Activated naive CD8-positive, alpha-beta T cell treated with anti-CD3 and anti-CD28 coated beads for 36 hours (primary cell): ENCODE data around the gene CSMD2. TPM values are rescaled to one million over a fixed set of nuclear protein-coding genes. Genes with fewer than 3 reads are reported as not detected.
A peak's percentile ranks its signal among the peaks of the same experiment; 100 is the strongest.

ENCODE experiments used
- DNase-seq: peaks from one replicate; pipeline ENCODE4 v3.0.0; 2021
- H3K27ac Mint-ChIP-seq: one replicate; pipeline ENCODE4 v1.8.0; 2022; ENCODE audit warnings: mild to moderate bottlenecking, moderate library complexity, mixed read lengths
- H3K27me3 Mint-ChIP-seq: one replicate; pipeline ENCODE4 v1.8.0; 2022; ENCODE audit warnings: mild to moderate bottlenecking, mixed read lengths
- H3K36me3 Mint-ChIP-seq: one replicate; pipeline ENCODE4 v1.8.0; 2021; ENCODE audit warnings: mild to moderate bottlenecking, mixed read lengths
- H3K4me1 Mint-ChIP-seq: one replicate; pipeline ENCODE4 v1.8.0; 2021; ENCODE audit warnings: mixed read lengths
- H3K4me3 Mint-ChIP-seq: one replicate; pipeline ENCODE4 v1.8.0; 2022; ENCODE audit warnings: mild to moderate bottlenecking, moderate library complexity, mixed read lengths
- H3K9me3 Mint-ChIP-seq: one replicate; pipeline ENCODE4 v1.8.0; 2022; ENCODE audit warnings: mixed read lengths
- total RNA-seq, 2 experiments: library from RNA; stranded (reverse); gene quantifications; one replicate each; pipeline ENCODE4 v1.2.3, GENCODE V29; 2021

CSMD2 gene
- total RNA-seq, 2 experiments from 2014 or later = not detected

DNA sequence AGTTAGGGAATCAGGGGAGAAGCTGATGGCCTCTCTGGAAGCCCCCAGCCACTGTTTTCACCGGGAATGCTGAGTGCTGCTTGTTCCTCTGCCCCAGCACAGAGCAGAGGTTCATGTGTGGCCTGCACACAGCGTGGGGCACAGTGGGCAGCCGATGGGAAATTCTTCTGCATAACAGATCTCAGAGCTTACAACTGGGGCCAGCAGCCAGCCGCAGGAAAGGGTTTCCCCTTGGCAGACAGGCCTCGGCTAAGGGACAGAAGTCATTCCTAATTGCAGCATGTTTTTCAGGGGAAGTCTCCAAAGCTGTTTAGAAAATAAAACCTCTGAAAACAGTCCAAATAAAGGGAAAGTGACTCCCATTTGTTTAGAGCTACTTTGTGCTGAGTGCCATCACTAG, 278.5 kb downstream of the CSMD2 start:
- H3K36me3 Mint-ChIP-seq = no peaks in the 10 kb centered on the region
- no peaks in the 10 kb centered on the region for H3K4me1 Mint-ChIP-seq
- peaks cover 19% of the 10 kb centered on the region for H3K27me3 Mint-ChIP-seq
- H3K9me3 Mint-ChIP-seq = no peaks in the 10 kb centered on the region
- no peak for DNase-seq
- no peak overlapping the region for H3K27ac Mint-ChIP-seq
- no peak overlapping the region for H3K4me3 Mint-ChIP-seq

DNA sequence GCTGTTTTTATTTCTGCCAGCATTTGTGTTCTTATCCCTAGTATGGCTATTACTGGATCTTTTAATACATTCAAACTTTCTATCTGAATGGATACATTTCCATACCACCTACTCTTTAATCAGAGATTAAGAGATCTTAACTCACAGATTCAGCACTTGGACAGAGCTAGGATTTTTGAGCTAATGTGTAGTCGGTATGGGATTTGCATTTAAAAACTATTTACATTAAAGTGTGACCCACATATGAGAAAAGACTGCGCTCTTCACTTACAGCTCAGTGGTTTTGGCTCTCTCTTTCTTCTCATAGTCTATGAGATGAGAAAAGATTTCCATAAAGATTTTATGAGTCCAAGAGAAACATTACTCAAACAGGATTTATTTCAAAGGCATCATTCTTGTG, 284.7 kb downstream of the CSMD2 start:
- Mint-ChIP-seq H3K27ac (no peak overlapping the region), H3K4me3 (no peak overlapping the region), H3K27me3 (peaks cover 44% of the 10 kb centered on the region), H3K4me1 (no peaks in the 10 kb centered on the region), H3K36me3 (no peaks in the 10 kb centered on the region), H3K9me3 (no peaks in the 10 kb centered on the region)
- DNase-seq = no peak

DNA sequence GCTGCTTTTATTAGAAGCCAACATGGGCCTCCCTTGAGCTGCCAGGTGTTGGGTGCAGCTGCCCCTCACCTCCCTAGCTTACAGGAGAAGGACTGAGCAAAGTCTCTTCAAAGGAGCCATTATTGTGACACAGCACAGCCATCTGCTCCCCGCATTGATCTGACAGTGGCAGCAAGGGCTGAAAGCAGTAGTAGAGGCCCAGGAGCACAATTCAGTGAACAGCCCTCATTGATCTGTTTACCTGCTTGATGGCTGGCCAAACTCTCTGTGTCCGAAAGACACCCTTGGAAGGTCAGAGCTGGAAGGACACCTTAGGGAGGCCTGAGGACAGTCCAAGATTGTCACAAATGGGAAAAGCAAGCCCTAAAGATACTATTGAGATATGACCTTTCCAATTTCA, 286.6 kb downstream of the CSMD2 start:
- Mint-ChIP-seq H3K4me3 (no peak overlapping the region), H3K27ac (no peak overlapping the region), H3K4me1 (no peaks in the 10 kb centered on the region), H3K9me3 (no peaks in the 10 kb centered on the region), H3K27me3 (peaks cover 44% of the 10 kb centered on the region), H3K36me3 (no peaks in the 10 kb centered on the region)
- DNase-seq = no peak

DNA sequence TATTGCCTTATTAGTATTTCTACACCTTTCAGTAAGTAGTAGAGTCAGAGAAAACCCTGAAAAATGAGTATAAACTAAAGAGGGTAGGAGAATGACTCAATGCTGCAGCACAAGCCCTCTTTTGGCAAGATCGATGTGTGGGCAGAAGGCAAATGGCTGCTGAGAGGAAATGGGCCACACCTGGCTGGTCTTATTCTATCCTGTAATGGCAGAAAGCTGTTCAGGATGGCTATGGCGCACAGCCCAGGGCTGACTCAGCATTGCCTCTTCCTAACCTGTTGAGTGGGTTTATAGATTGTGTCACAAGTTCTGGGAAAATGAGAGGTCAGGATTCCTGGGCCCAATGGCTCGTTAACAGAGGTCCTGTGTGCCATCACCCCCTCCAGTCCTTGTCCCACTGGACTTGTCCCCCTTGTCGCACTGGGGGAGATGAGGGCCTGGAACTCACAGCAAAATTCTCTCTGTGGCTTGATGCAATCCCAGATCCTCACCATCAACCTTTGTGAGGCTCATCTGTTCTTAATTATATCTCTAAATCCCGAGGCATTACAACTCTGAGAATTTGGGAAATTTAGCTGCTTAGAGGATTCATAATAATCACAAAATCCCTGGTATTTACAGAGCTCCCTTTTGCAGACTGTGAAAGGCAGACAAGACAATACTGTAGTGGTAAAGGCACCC, 287.9 kb downstream of the CSMD2 start:
- no peak for DNase-seq
- Mint-ChIP-seq H3K27me3 (peaks cover 42% of the 10 kb centered on the region), H3K4me1 (peaks cover 8% of the 10 kb centered on the region), H3K9me3 (peaks cover 3% of the 10 kb centered on the region), H3K27ac (no peak overlapping the region), H3K4me3 (no peak overlapping the region), H3K36me3 (no peaks in the 10 kb centered on the region)

DNA sequence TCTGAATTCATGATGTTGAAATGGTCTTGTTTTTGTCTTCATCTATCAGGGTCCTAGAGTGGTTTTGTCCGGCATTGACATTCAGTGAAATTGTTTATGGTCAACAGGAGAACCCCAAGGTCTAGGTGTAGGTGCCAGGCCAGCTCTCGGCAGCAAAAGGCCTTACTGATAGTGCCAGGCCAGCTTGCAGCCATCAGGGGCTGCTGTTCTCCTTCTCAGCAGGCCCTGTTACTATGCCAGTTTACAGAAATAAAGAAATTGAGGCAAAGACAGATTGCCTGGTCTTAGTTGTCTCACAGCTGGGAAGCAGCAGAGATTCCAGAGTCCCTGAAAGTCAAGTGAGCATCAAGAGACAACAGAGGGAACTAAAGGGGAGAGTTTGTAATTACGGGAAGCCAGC, 289.2 kb downstream of the CSMD2 start:
- peaks cover 3% of the 10 kb centered on the region for H3K9me3 Mint-ChIP-seq

DNA sequence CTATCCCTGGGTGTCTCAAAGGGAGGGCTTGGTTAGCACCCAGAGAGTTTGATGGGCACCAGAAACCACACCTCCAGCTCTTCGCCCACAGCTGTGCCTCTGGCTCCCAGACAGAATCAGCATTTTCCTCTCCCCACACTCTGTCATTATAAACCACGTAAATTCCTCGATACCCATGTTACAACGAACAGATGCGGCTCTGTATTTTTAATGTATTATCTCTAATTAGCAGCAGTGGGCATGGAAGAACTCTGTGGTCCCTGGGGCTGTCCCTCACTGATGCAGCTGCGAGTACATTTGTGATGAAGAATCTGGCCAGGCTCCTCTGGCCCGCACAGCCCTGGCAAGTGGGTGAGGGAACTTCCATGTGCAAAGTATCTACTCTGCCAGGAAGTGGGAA, 290.4 kb downstream of the CSMD2 start:
- peaks cover 13% of the 10 kb centered on the region for H3K4me1 Mint-ChIP-seq
- H3K36me3 Mint-ChIP-seq = no peaks in the 10 kb centered on the region
- peaks cover 3% of the 10 kb centered on the region for H3K9me3 Mint-ChIP-seq
- H3K27ac Mint-ChIP-seq = no peak overlapping the region
- no peak for DNase-seq
- H3K4me3 Mint-ChIP-seq = no peak overlapping the region
- H3K27me3 Mint-ChIP-seq = peaks cover 43% of the 10 kb centered on the region

More for the DNA sequence above, 289.2 kb downstream of the CSMD2 start:
- H3K27me3 Mint-ChIP-seq = peaks cover 40% of the 10 kb centered on the region
- H3K27ac Mint-ChIP-seq = no peak overlapping the region
- peaks cover 13% of the 10 kb centered on the region for H3K4me1 Mint-ChIP-seq
- no peak for DNase-seq
- no peak overlapping the region for H3K4me3 Mint-ChIP-seq
- no peaks in the 10 kb centered on the region for H3K36me3 Mint-ChIP-seq

DNA sequence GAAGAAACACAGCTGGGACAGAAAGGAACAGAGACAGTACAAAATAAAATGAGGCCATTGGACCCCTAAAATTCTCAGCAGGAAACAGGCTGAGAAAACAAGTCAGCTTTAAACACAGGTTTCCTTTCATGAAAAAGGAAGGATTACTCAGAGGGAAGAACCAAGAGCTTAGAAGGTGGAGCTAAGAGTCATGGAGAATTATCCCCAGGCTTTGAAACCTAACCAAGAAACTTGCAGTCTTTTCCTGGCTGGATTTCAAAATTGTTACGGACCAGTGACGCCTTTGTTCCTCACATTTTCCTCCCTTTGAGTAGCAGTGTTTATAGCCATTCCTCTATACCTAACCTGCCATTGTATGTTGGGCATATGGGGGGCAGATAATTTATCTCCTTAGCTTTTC, 292.3 kb downstream of the CSMD2 start:
- Mint-ChIP-seq H3K27me3 (peaks cover 46% of the 10 kb centered on the region), H3K9me3 (peaks cover 3% of the 10 kb centered on the region), H3K27ac (no peak overlapping the region), H3K4me1 (peaks cover 15% of the 10 kb centered on the region), H3K36me3 (no peaks in the 10 kb centered on the region), H3K4me3 (no peak overlapping the region)
- DNase-seq = no peak

DNA sequence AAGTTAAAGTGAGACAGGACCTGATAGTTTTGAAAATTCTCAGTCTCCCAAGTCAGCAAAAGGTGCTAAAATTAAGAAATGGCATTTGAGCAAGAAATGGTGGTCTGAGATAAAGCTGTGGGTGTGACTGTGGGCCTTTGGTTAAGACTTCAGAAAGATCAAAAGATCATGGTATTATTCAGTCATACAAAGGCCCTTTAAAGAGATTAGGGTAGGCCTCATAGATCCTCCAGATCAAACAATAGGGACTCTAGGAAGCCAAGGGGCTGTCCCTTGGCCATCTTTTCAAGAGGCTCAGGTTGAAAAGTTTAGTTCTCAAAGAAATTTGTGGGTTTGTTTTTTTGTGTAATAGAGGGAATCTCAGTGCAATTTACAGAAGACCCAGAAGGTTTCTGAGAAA, 292.8 kb downstream of the CSMD2 start:
- DNase-seq = peak; percentile 12
- Mint-ChIP-seq H3K27me3 (peaks cover 46% of the 10 kb centered on the region), H3K9me3 (peaks cover 3% of the 10 kb centered on the region), H3K4me3 (no peak overlapping the region), H3K4me1 (peaks cover 18% of the 10 kb centered on the region), H3K36me3 (no peaks in the 10 kb centered on the region), H3K27ac (no peak overlapping the region)

DNA sequence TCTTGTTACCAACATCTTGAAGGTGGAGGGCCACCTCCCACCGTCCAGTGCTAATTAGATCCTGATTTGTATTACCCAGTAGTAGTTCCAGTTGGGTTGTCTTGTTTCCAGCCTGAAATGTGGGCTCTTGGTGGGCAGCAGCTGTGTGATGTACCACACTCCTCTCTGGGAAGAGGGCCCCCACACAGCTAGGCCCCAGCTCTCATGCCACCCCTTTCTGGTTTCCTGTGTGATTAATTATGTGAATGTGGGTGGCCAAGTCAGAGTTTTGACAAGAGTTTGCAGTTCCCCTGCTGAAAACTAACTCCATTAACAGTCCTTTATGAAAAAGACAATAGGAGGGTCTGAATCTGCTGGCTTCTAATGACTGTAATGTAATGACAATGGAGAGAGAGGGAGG, 297.3 kb downstream of the CSMD2 start:
- Mint-ChIP-seq H3K4me1 (peaks cover 13% of the 10 kb centered on the region), H3K4me3 (no peak overlapping the region), H3K27me3 (peaks cover 45% of the 10 kb centered on the region), H3K36me3 (no peaks in the 10 kb centered on the region), H3K9me3 (no peaks in the 10 kb centered on the region), H3K27ac (peak overlapping the region; percentile 9)
- no peak for DNase-seq

DNA sequence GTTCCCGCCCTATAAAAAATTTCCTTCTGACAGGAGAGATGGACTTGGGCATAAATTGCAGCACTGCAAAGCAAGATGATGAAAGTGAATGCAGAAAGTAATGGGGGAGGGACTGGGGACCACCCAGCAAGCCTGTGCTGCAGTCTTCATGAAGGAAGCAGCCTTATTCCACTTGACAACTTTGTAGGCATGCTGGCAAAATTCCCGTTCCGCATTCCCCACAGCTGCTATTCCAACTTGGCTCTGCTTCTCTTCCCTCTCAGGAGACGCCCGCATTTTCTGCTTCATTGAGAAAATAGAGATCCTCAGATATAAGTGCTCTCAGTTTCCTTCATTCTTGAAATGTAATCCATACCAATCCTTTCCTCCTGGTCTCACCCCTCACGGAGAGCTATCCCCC, 298.7 kb downstream of the CSMD2 start:
- DNase-seq = no peak
- Mint-ChIP-seq H3K27me3 (peaks cover 53% of the 10 kb centered on the region), H3K4me3 (no peak overlapping the region), H3K36me3 (no peaks in the 10 kb centered on the region), H3K9me3 (no peaks in the 10 kb centered on the region), H3K27ac (no peak overlapping the region), H3K4me1 (peaks cover 5% of the 10 kb centered on the region)

DNA sequence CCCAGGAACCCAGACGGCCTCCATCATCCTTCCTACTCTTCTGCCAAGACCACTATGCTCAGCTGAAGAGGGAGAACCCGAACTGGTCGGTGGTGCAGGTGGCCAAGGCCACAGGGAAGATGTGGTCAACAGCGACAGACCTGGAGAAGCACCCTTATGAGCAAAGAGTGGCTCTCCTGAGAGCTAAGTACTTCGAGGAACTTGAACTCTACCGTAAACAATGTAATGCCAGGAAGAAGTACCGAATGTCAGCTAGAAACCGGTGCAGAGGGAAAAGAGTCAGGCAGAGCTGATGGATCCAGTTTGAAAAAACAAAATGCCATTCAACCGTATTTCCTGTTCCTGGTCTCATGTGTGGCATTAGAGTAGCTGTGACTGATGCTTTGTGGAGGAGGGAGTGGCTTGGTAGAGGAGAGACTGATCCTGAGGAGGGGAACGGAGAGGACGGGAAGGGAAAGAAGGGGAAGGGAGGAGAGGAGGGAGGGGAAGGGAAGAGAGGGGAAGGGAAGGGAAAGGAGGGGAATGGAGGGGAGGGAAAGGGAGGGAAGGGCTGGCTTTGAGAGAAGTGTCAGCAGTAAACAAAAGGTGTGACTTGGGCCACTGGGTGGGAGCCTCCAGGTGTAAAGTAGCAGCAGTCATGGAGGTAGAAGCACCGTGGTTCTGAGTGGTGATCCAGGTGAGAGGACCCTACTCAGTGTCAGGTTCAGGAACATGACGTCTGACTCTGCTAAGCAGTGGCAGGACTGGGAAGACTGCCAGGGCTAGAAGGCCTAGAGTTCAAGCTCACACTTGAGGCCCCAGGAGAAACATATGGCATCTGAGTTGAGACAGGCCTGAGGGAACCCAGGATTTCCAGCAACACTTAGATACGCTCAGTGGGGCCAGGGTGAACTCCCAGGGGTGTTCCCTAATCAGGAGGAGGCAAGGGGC, 300.3 kb downstream of the CSMD2 start:
- peaks cover 5% of the 10 kb centered on the region for H3K4me1 Mint-ChIP-seq
- H3K27me3 Mint-ChIP-seq = peaks cover 42% of the 10 kb centered on the region
- no peak for DNase-seq
- no peaks in the 10 kb centered on the region for H3K36me3 Mint-ChIP-seq
- H3K9me3 Mint-ChIP-seq = no peaks in the 10 kb centered on the region
- H3K4me3 Mint-ChIP-seq = no peak overlapping the region
- no peak overlapping the region for H3K27ac Mint-ChIP-seq

DNA sequence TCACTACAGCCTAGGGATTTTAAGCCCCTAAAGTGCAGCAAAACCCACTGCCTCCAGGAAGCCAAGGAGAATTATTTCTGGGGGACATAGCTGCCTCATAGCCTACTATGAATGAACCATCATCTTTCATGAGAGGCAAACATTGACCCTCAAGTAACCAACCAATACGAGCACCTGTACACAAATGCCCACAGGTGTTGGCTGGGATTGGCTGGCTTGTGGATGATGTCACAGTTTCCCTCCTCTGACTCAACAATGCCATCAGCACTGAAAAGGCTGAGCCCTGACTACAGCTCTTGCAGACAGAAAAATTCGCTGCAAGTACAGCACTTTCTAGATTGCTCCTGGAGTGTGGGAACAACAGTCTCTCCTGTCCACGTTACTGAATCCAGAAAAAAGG, 301.3 kb downstream of the CSMD2 start, which contains the start of gene HMGB4:
TSS of gene HMGB4 (plus strand) at position 301 of the 400 bp plus-strand sequence. CDS start 113 bp downstream, outside the sequence.
- Mint-ChIP-seq H3K27ac (no peak within 1 kb of the TSS), H3K4me3 (no peak within 1 kb of the TSS), H3K4me1 (peaks cover 5% of the 10 kb centered on the region), H3K9me3 (no peaks in the 10 kb centered on the region), H3K27me3 (peaks cover 37% of the 10 kb centered on the region), H3K36me3 (no peaks in the 10 kb centered on the region)
- no peak for DNase-seq

DNA sequence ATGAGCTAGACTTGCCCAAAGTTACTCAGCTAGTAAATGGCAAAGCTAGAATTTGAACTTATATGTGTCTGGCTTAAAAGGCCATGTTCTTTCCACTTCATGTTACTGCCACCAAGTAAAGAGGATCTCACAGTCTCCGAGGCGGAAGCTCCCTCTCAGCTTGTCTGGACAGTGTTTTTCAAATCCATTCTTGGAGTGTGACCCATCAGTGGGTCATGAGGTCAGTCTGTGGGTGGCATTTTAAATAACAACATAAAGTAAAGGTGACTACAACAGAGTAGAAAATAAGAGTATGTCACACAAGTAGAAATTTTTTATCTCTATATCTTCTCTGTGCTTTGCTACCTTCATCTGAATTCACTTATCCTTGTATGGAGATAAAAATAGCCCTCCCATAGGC, 304.4 kb downstream of the CSMD2 start:
- Mint-ChIP-seq H3K4me3 (no peak overlapping the region), H3K27ac (no peak overlapping the region), H3K9me3 (no peaks in the 10 kb centered on the region), H3K4me1 (no peaks in the 10 kb centered on the region), H3K27me3 (peaks cover 40% of the 10 kb centered on the region), H3K36me3 (no peaks in the 10 kb centered on the region)
- DNase-seq = no peak

DNA sequence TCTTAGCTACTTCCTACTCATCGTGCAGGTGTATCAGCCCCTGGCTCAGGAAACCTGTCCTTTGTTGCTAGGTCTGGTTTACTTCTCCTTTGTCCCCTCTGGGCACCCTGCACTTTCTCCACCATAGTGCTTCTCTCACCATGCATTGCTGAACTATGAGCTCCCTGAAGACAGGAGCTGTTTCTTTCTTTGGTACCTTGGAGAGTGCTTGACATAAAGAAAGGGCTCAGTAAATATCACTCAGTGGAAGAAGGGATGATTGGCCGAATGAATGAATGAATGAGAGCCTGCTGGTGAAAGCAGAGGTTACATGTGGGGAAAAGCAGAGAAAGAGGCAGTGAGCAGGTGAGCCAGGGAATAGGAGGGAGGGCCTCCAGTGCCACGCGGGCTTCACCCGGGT, 310.9 kb downstream of the CSMD2 start:
- Mint-ChIP-seq H3K9me3 (no peaks in the 10 kb centered on the region), H3K27me3 (peaks cover 45% of the 10 kb centered on the region), H3K27ac (no peak overlapping the region), H3K4me3 (no peak overlapping the region), H3K36me3 (no peaks in the 10 kb centered on the region), H3K4me1 (peaks cover 2% of the 10 kb centered on the region)
- no peak for DNase-seq

DNA sequence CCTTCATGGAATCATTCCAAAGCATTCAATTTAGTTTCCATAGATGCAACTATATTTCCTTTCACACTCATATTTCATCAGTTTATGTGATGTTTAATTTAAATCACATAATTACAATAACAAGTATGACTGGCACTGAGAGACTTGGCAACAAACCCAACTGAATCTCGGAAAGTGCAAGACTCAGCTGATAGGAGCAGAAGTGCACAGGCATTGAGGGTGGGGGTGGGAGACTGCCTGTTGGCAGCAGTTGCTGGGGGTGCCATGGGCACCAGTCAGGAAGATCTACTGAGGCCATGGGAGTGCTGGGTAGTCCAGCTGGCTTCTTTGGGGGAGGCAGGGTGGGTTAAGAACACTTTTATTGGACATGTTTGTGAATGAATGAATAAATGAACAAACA, 311.6 kb downstream of the CSMD2 start:
- Mint-ChIP-seq H3K9me3 (no peaks in the 10 kb centered on the region), H3K27ac (no peak overlapping the region), H3K4me1 (peaks cover 2% of the 10 kb centered on the region), H3K27me3 (peaks cover 45% of the 10 kb centered on the region), H3K4me3 (no peak overlapping the region), H3K36me3 (no peaks in the 10 kb centered on the region)
- no peak for DNase-seq
